Endothelial cell of umbilical vein (primary cell): ENCODE measurements around the gene AZU1. TPM values are rescaled to one million over a fixed set of nuclear protein-coding genes. Genes with fewer than 3 reads are reported as not detected.

Source experiments
- BruUV-seq: library from RNA; stranded (reverse); fragments of 400-500 nt; replicated peaks from 2 replicates; lab custom pipeline; 2021; lab: Mats Ljungman, UMichigan
- CTCF ChIA-PET: fragments of 300-600, 350-600 bp; sonication (Branson Sonifier 250); formaldehyde crosslinking; loops from one replicate; lab custom pipeline; 2021; ENCODE audit warnings: antibody characterized with exemption, inconsistent platforms; lab: Charles Lee
- POLR2A ChIA-PET: fragments of 300-600, 350-600 bp; sonication (Branson Sonifier 250); formaldehyde crosslinking; loops from one replicate; lab custom pipeline; 2021; ENCODE audit warnings: antibody characterized with exemption, inconsistent platforms; lab: Charles Lee
- DNase-seq: peaks from one replicate; pipeline ENCODE4 v3.0.0-alpha.2; 2011; ENCODE audit warnings: low read depth, low spot score
- FAIRE-seq: peaks from 2 replicates; lab custom pipeline; 2011; peaks lifted over from hg19 to GRCh38; lab: Jason Lieb, UNC
- H2AFZ ChIP-seq: 2 replicates; pipeline ENCODE4 v1.6.0; 2012; ENCODE audit warnings: low read depth, low read length, control low read depth, inconsistent platforms
- H3K27ac ChIP-seq: 2 replicates; pipeline ENCODE4 v1.5.1; 2011; ENCODE audit warnings: low read depth, mild to moderate bottlenecking, control low read depth, low read length, moderate library complexity; ENCODE audit not compliant: insufficient read depth
- H3K27me3 ChIP-seq, 2 experiments: 2 replicates each; pipeline versions ENCODE4 v1.6.0 to v1.6.1; 2011; ENCODE audit warnings: low read length in 2 of 2, mixed read lengths in 1 of 2; ENCODE audit not compliant: control insufficient read depth in 2 of 2, insufficient read depth in 2 of 2
- H3K36me3 ChIP-seq, 2 experiments: 2 replicates in 1 of 2; 3 replicates in 1 of 2; pipeline ENCODE4 v1.5.1; 2011; ENCODE audit warnings: low read length in 2 of 2, mild to moderate bottlenecking in 1 of 2, moderate library complexity in 1 of 2; ENCODE audit not compliant: control insufficient read depth in 2 of 2, insufficient read depth in 2 of 2; ENCODE audit errors: extremely low read depth in 1 of 2
- H3K4me1 ChIP-seq: 3 replicates; pipeline ENCODE4 v1.5.1; 2011; ENCODE audit warnings: mild to moderate bottlenecking, low read length; ENCODE audit not compliant: control insufficient read depth, insufficient read depth; ENCODE audit errors: extremely low read depth
- H3K4me2 ChIP-seq: 2 replicates; pipeline ENCODE4 v1.6.1; 2011; ENCODE audit warnings: low read length, control low read depth, mixed read lengths; ENCODE audit not compliant: insufficient read depth
- H3K4me3 ChIP-seq, 3 experiments: fragments of 200-600 bp in 1 of 3; sonication (generic), shearing (Covaris generic) in 1 of 3; replicated peaks in 1 of 3; 2 replicates each; pipeline ENCODE4 v1.5.1; 2011 to 2016; ENCODE audit warnings: control low read depth in 3 of 3, low read length in 3 of 3, mild to moderate bottlenecking in 2 of 3, inconsistent platforms in 1 of 3, low read depth in 1 of 3, moderate library complexity in 1 of 3; ENCODE audit not compliant: insufficient read depth in 1 of 3
- H3K79me2 ChIP-seq: 2 replicates; pipeline ENCODE4 v1.6.0; 2012; ENCODE audit warnings: low read length, inconsistent platforms; ENCODE audit not compliant: control insufficient read depth, insufficient read depth
- H3K9ac ChIP-seq: replicated peaks from 2 replicates; pipeline ENCODE3; 2011; ENCODE audit warnings: low read length, control low read depth; ENCODE audit not compliant: insufficient read depth; ENCODE audit errors: extremely low read depth
- H3K9me1 ChIP-seq: replicated peaks from 3 replicates; pipeline ENCODE4 v1.6.0; 2011; ENCODE audit warnings: mild to moderate bottlenecking, low read length; ENCODE audit not compliant: control insufficient read depth, insufficient read depth; ENCODE audit errors: extremely low read depth
- H3K9me3 ChIP-seq: replicated peaks from 2 replicates; pipeline ENCODE4 v1.5.1; 2012; ENCODE audit warnings: low read length, inconsistent platforms; ENCODE audit not compliant: control insufficient read depth, insufficient read depth
- H4K20me1 ChIP-seq: replicated peaks from 2 replicates; pipeline ENCODE3; 2011; ENCODE audit warnings: mild to moderate bottlenecking, low read length; ENCODE audit not compliant: control insufficient read depth, insufficient read depth; ENCODE audit errors: extremely low read depth
- EZH2 ChIP-seq: IDR thresholded peaks from 2 replicates; pipeline ENCODE4 v1.6.1; 2012; ENCODE audit warnings: borderline replicate concordance, low read depth, mild to moderate bottlenecking, moderate library complexity, low read length, inconsistent platforms; ENCODE audit not compliant: severe bottlenecking
- GATA2 ChIP-seq: IDR thresholded peaks from 2 replicates; pipeline ENCODE4 v1.7.0; 2011; ENCODE audit warnings: low read depth, mild to moderate bottlenecking, moderate library complexity, mixed read lengths, low read length; ENCODE audit not compliant: insufficient read length, insufficient read depth
- MAX ChIP-seq: IDR thresholded peaks from 2 replicates; pipeline ENCODE4 v1.6.1; 2011; ENCODE audit not compliant: insufficient read depth, insufficient read length
- MYC ChIP-seq: IDR thresholded peaks from one replicate; pipeline ENCODE4 v1.6.1; 2011; ENCODE audit warnings: mild to moderate bottlenecking, low read depth, low read length
- dilution Hi-C: fragments of 300-500 bp; cut with MboI; formaldehyde crosslinking; loops from one replicate; pipeline ENCODE4 v1.15.0; 2019; ENCODE audit warnings: low sequenced_read_pairs; ENCODE audit not compliant: extremely low pct_ligation_motif_present
- intact Hi-C: fragments of 100-400 bp; cut with micrococcal nuclease; formaldehyde crosslinking; loops from one replicate; pipeline ENCODE4 v1.10.0; 2022
- polyA plus RNA-seq, 4 experiments: library from polyadenylated mRNA; depleted of rRNA in 3 of 4; stranded (reverse) in 3 of 4; unstranded in 1 of 4; fragments of >200 nt; gene quantifications; 2 replicates each; pipeline versions ENCODE4 v1.2.1 to v1.2.3, GENCODE V29; 2011 to 2012; ENCODE audit warnings: missing spikeins in 1 of 4
- total RNA-seq: library from RNA; stranded (reverse); gene quantifications from 2 replicates; pipeline ENCODE4 v1.2.3, GENCODE V29; 2021

Gene AZU1
- total and polyA plus RNA-seq, 2 donors (not counting 3 experiments of a cell fraction or from before 2014, with no cell fraction given) = 0.12 TPM; not detected in 1

DNA sequence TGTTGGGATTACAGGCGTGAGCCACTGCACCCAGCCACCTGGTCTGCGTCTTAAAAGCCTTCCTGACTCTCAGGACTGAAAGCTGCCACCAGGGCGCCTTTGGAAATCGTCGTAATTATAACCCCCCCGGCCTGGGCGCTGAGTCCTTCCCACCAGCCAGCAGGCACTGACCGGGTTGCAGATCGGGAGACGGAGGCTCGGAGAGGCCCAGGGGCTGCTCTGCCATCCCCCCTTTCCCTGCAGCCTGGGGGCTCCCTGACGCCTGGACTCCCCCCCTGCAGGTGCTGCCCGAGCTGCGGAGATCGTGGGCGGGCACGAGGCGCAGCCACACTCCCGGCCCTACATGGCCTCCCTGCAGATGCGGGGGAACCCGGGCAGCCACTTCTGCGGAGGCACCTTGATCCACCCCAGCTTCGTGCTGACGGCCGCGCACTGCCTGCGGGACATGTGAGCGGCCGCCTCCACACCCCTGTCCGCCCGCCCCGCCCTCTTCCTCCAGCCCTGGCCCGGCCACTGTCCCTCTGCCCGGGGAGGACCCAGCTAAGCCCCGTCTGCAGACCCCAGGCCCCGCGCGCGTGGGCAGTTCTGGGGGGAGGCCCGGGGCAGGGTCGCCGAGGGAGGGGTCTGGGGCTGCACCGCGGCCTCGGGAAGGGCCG is 15.7 kb downstream of the AZU1 start:
- H3K79me2 ChIP-seq = no peaks in the 10 kb centered on the region
- H4K20me1 ChIP-seq = no peaks in the 10 kb centered on the region
- TF ChIP-seq GATA2 (no peak), MAX (no peak), EZH2 (peak; percentile 64)
- no peaks in the 10 kb centered on the region for H3K36me3 ChIP-seq
- H3K9me1 ChIP-seq = no peaks in the 10 kb centered on the region
- FAIRE-seq (no peak), DNase-seq (no peak)
- H2AFZ ChIP-seq = no peak overlapping the region
- no TSS peak for BruUV-seq
- no peaks in the 10 kb centered on the region for H3K4me1 ChIP-seq
- no peaks in the 10 kb centered on the region for H3K9me3 ChIP-seq
- dilution Hi-C loops = no loop called here
- CTCF ChIA-PET = no interaction called here
- H3K27me3 ChIP-seq = peaks cover 0 to 6% of the 10 kb centered on the region in 2 experiments
- H3K4me3 ChIP-seq = no peak overlapping the region
- H3K27ac ChIP-seq = no peak overlapping the region
- no peak overlapping the region for H3K9ac ChIP-seq
- intact Hi-C loops = no loop called here
- POLR2A ChIA-PET = no interaction called here
- no peak overlapping the region for H3K4me2 ChIP-seq

- Histone ChIP-seq H3K4me1 (no peaks in the 10 kb centered on the region), H2AFZ (no peak overlapping the region), H3K9ac (no peak overlapping the region), H3K36me3 (no peaks in the 10 kb centered on the region), H4K20me1 (no peaks in the 10 kb centered on the region), H3K79me2 (no peaks in the 10 kb centered on the region), H3K9me3 (no peaks in the 10 kb centered on the region), H3K4me2 (no peak overlapping the region), H3K27ac (no peak overlapping the region), H3K4me3 (no peak overlapping the region), H3K27me3 (peaks cover 0 to 6% of the 10 kb centered on the region in 2 experiments), H3K9me1 (no peaks in the 10 kb centered on the region)
- dilution Hi-C loops (no loop called here), intact Hi-C loops (no loop called here)
- POLR2A ChIA-PET = no interaction called here
- TF ChIP-seq MAX = no peak
- TF ChIP-seq EZH2 = peak; percentile 71
- no peak for TF ChIP-seq MYC
- CTCF ChIA-PET = no interaction called here
- no TSS peak for BruUV-seq
- DNase-seq (no peak), FAIRE-seq (no peak)
Measured at GRCh38 chr19:843836-844545, 16.4 kb downstream of the AZU1 start.
